HG03439 (cell line): Measurements from ENCODE around the gene RFTN1.

Experiments used
- ATAC-seq: cut with Tn5 transposase; IDR thresholded peaks from one replicate; pipeline ENCODE4 v1.9.1; 2021; ENCODE audit warnings: mild to moderate bottlenecking, moderate library complexity; ENCODE audit not compliant: unreplicated experiment

RFTN1 gene

GRCh38 chr3:16366581-16366980 lies 146.9 kb downstream of the RFTN1 start:
- no peak for ATAC-seq

DNA sequence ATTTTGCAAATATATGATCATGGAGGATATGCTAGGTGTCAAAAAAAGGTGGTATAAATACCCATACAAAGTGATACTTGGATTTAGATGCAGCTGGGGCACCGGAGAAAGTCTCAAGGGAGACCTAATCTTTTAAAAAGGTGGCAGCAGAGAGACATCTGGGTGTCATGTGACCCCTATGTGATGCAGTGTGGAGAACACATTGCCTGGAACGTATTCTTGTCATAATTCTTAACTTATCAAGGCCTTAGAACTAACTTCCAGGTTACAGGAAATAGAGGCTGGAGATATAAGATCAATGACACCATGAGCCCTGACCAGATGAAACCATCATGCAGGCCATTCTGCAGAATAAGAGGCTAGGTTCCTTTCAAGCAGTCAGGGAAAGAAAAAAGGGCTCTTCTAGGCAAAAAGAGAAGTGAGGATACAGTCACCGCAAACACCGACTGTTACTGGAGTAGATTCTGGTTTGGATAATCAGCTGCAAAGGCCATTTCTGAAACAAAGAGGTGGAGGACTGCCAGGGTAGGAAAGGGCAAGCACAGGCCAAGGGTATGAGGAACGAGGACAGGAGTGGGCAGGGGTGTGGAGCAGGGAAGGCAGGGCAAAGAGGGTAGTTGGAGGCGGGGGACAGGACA lies 147.9 kb downstream of the RFTN1 start:
- no peak for ATAC-seq

GRCh38 chr3:16364963-16365362 lies 148.5 kb downstream of the RFTN1 start:
- no peak for ATAC-seq

DNA sequence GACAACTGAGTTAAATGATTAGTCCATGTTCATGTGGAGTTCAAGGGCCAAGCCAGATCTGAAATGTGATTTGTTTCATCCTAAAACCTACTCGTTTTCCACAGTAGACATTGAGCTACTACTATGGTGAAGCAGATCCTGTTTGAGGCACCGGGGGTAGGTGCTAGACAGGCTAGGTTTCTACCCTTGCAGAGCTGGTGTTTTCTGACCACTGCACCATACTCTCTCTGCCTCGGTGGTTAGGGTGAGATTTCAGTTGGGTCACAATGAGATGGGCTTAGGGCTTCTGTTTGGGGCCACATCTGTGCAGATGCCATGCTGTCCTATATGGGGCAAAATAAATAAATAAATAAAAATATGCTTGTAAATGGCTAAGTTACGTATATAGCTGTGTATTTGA lies 149.2 kb downstream of the RFTN1 start:
- no peak for ATAC-seq

DNA sequence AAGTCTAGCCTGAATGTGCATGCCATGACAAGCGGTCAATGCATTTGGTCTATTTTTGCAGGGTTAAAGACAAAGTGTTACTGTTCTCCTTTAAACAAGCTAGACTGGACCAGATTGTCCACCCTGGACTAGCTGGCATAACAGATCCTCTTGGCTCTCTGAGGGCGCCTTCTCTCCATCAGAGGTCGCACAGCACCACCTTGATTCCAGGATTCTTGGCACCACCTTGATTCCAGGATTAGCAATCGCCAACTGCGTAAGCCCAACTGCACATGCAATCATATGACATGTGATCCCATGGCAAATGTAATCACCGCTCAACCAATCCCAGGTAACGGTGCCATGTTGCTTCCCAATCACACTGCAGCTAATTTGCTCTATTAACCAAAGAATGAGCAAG lies 149.9 kb downstream of the RFTN1 start:
- ATAC-seq, result no peak

GRCh38 chr3:16362770-16363169 lies 150.7 kb downstream of the RFTN1 start:
- no peak for ATAC-seq

- ATAC-seq, result no peak
These were observed 152.4 kb downstream of the RFTN1 start for GRCh38 chr3:16361087-16361486.

DNA sequence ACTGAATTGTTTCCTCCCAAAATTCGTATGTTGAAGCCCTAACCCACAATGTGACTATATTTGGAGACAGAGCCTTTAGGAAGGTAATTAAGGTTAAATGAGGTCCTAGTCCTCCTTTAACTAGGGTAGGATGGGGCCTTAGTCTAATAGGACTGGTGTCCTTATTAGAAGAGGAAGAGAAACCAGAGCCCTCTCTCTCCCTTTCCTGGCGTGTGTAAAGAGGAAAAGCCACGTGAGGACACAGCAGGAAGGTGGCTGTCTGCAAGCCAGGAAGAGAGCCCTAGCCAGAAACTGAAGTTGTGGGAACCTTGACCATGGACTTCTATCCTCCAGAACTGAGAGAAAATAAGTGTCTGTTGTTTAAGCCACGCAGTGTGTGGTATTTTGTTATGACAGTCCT lies 154.2 kb downstream of the RFTN1 start:
- ATAC-seq, result no peak

DNA sequence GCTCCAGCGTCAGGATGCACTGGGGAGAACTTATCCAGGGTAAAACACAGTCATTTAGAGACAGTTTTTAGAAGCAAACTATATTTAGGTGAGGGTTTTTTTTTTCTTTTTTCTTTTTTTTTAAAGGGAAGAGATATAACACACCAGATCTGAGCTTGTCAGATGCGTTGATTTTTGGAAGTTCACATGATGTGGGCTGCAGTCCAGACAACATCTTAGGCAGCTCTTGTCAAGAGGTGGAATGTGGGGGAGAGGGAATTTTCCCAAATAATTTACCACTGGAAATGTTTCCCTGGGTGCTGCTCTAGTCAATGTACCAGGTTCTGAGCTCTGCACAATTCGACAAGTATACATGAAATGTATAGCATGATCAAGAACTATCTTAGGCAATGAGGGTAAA lies 155.2 kb downstream of the RFTN1 start:
- ATAC-seq, result no peak

- ATAC-seq, result no peak
These were observed 156.0 kb downstream of the RFTN1 start for GRCh38 chr3:16357186-16358121.

GRCh38 chr3:16355828-16356227 lies 157.7 kb downstream of the RFTN1 start:
- ATAC-seq, result no peak

GRCh38 chr3:16354291-16354690 lies 159.2 kb downstream of the RFTN1 start:
- ATAC-seq, result no peak

- ATAC-seq, result no peak
These were observed 161.1 kb downstream of the RFTN1 start for GRCh38 chr3:16352428-16352827.

GRCh38 chr3:16350597-16351318 lies 162.7 kb downstream of the RFTN1 start:
- no peak for ATAC-seq

GRCh38 chr3:16349986-16350596 lies 163.4 kb downstream of the RFTN1 start:
- ATAC-seq, result no peak

- ATAC-seq, result no peak
These were observed 166.0 kb downstream of the RFTN1 start for GRCh38 chr3:16347548-16347947.

- ATAC-seq, result no peak
These were observed 167.0 kb downstream of the RFTN1 start for GRCh38 chr3:16346413-16347081.

DNA sequence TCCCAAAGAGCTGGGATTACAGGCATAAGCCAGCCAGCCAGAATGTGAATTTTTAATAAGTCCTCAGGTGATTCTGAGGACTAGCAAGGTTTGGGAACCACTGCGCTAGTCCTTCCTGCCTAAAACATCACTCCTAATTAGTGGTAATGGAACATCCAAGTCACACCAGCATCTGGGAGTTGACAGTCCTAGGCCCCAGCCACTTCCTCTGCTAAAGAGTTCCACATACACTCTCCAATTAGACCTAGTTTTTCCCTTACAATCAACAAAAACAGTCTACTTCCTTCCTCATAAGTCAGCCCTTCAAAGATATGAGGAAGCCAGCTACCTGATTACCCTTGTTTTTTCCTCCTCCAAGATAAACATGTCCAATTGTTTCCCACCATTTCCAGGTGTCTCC lies 170.4 kb downstream of the RFTN1 start:
- no peak for ATAC-seq

GRCh38 chr3:16338999-16339398 lies 174.5 kb downstream of the RFTN1 start:
- no peak for ATAC-seq

DNA sequence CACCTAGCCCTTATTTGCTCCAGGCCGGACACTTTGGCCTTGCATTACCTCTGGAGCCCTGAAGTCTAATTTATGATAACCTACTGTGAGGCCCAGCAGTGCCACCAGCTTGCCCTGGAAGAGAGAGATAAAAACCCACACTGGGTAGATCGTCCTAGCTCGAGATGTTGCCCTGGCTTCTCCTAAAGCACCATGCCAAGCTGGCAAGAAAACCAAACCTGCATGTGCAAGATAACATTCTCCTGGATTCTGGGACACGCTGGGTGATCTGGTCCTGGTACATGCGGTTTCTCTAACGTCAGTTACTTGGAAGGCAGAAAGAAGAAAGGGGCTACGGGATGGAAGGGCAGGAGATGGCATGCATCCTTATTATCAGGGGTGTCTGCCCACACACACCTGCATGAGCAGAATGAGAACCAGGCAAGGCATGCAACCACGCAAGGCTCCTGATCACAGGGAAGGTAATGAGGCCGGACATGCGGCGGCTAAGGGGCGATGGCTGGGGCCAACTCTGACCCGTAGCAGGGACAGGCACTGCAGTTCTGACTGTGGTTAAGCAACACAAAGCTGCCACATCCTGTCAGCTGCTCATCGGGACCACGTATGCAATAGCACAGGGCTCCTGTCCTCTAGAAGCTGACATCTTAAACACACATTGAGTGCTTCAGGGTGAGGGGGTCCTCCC lies 175.5 kb downstream of the RFTN1 start:
- no peak for ATAC-seq
